Activated CD4-positive, alpha-beta T cell treated with anti-CD3 and anti-CD28 coated beads, Interleukin-2, amount 10 ng/mL, durations not matched to agents 7 days and 5 days (primary cell): ENCODE measurements around the gene FOXJ2. TPM values are rescaled to one million over a fixed set of nuclear protein-coding genes. Genes with fewer than 3 reads are reported as not detected.
"Not testable (repeated sequence)": the region's sequence is repeated elsewhere in the genome, so short reads cannot be mapped to it uniquely, and the experiment has no call there.

ENCODE experiments used
- CTCF ChIA-PET: fragments of 350-600 bp; sonication (Branson Sonifier 250); formaldehyde crosslinking; loops from one replicate; lab custom pipeline; 2021; ENCODE audit warnings: antibody characterized with exemption; lab: Charles Lee
- POLR2A ChIA-PET: fragments of 350-600 bp; sonication (Branson Sonifier 250); formaldehyde crosslinking; loops from one replicate; lab custom pipeline; 2021; ENCODE audit warnings: antibody characterized with exemption; lab: Charles Lee
- DNase-seq: peaks from one replicate; pipeline ENCODE4 v3.0.0-alpha.2; 2020
- H3K27ac Mint-ChIP-seq: one replicate; pipeline ENCODE4 v1.8.0; 2021; ENCODE audit warnings: mild to moderate bottlenecking, moderate library complexity, mixed read lengths
- H3K27me3 Mint-ChIP-seq: one replicate; pipeline ENCODE4 v1.8.0; 2021; ENCODE audit warnings: mixed read lengths
- H3K36me3 Mint-ChIP-seq: one replicate; pipeline ENCODE4 v1.8.0; 2021; ENCODE audit warnings: low read depth, mixed read lengths
- H3K4me1 Mint-ChIP-seq: one replicate; pipeline ENCODE4 v1.8.0; 2021; ENCODE audit warnings: mixed read lengths
- H3K4me3 Mint-ChIP-seq: one replicate; pipeline ENCODE4 v1.8.0; 2021; ENCODE audit warnings: mild to moderate bottlenecking, moderate library complexity, mixed read lengths
- H3K9me3 Mint-ChIP-seq: one replicate; pipeline ENCODE4 v1.8.0; 2021; ENCODE audit warnings: mixed read lengths
- total RNA-seq, 2 experiments: library from RNA; stranded (reverse); gene quantifications; one replicate each; pipeline ENCODE4 v1.2.3, GENCODE V29; 2021

Gene FOXJ2
- total RNA-seq, 2 experiments from 2014 or later, result 21.4 to 22.5 TPM

DNA sequence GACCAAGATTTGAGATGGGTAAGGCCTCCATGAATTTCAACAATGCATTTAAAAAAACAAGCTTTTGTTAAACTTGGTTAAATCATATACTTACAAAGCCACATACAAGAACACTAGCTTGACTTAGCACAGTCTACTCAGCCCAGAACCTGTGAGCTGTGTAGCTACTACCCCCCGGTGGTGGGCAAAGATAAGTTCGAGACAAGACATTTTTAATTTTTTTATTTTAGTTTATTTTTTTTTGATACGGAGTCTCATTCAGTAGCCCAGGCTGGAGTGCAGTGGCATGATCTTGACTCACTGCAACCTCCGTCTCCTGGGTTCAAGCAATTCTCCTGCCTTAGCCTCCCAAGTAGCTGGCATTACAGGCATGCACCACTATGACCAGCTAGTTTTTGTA, 45.9 kb downstream of the FOXJ2 start:
- ChIA-PET POLR2A (interaction anchor here (0.5 kb wide), 1 partner anchor 34 kb away, joined by 3 read pairs; no protein-coding TSS in a partner anchor), CTCF (interaction anchor here (0.6 to 3.3 kb wide), 19 partner anchors 9 to 113 kb away, joined by 3 to 38 read pairs (median 3); partner anchors contain the start of genes C3AR1 and FOXJ2)
- peaks cover 32% of the 10 kb centered on the region for H3K4me1 Mint-ChIP-seq
- no peaks in the 10 kb centered on the region for H3K27me3 Mint-ChIP-seq
- H3K27ac Mint-ChIP-seq, result no peak overlapping the region
- H3K9me3 Mint-ChIP-seq, result no peaks in the 10 kb centered on the region
- H3K36me3 Mint-ChIP-seq, result peaks cover 8% of the 10 kb centered on the region
- no peak overlapping the region for H3K4me3 Mint-ChIP-seq
- DNase-seq, result peak; percentile 67

DNA sequence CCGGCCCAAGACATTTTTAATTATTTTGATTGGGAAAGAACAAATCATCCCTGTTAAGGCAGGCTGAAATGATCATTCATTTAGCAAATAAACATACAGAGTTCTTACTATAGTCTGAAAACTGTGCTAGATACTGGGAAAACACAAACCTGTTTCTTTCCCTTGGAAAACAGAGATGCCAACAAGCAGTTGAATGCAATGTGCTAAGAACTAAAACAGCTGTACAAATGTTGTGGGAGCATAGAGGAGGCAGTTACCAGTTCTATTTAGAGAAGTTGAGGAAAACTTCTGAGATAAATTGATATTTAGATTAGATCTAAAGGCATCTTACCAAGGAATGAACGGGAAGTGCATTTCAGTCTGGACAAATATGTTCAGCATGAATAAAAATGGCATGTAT, 46.4 kb downstream of the FOXJ2 start:
- CTCF ChIA-PET, result interaction anchor here (0.6 to 3.3 kb wide), 16 partner anchors 9 to 982 kb away, joined by 3 to 38 read pairs (median 3); partner anchors contain the start of gene C3AR1

GRCh38 chr12:8080120-8080519, 47.6 kb downstream of the FOXJ2 start:
- POLR2A ChIA-PET, result no interaction called here
- Mint-ChIP-seq H3K36me3 (peaks cover 17% of the 10 kb centered on the region), H3K4me1 (peaks cover 46% of the 10 kb centered on the region), H3K27ac (peak overlapping the region; percentile 59), H3K27me3 (no peaks in the 10 kb centered on the region), H3K9me3 (no peaks in the 10 kb centered on the region), H3K4me3 (no peak overlapping the region)
- CTCF ChIA-PET, result no interaction called here
- DNase-seq, result no peak

More for the DNA sequence above, 46.4 kb downstream of the FOXJ2 start:
- POLR2A ChIA-PET, result no interaction called here
- no peak overlapping the region for H3K27ac Mint-ChIP-seq
- DNase-seq, result no peak
- H3K4me1 Mint-ChIP-seq, result peaks cover 37% of the 10 kb centered on the region
- H3K36me3 Mint-ChIP-seq, result peaks cover 9% of the 10 kb centered on the region
- H3K27me3 Mint-ChIP-seq, result no peaks in the 10 kb centered on the region
- H3K4me3 Mint-ChIP-seq, result no peak overlapping the region
- no peaks in the 10 kb centered on the region for H3K9me3 Mint-ChIP-seq

GRCh38 chr12:8081251-8081920, 48.9 kb downstream of the FOXJ2 start:
- peak; percentile 31 for DNase-seq
- no peaks in the 10 kb centered on the region for H3K27me3 Mint-ChIP-seq
- peaks cover 54% of the 10 kb centered on the region for H3K4me1 Mint-ChIP-seq
- H3K9me3 Mint-ChIP-seq, result no peaks in the 10 kb centered on the region
- ChIA-PET POLR2A (interaction anchor here (0.5 kb wide), 1 partner anchor 974 kb away, joined by 3 read pairs; no protein-coding TSS in a partner anchor), CTCF (no interaction called here)
- peak overlapping the region; percentile 99 for H3K27ac Mint-ChIP-seq
- peak overlapping the region; percentile 98 for H3K4me3 Mint-ChIP-seq
- peaks cover 24% of the 10 kb centered on the region for H3K36me3 Mint-ChIP-seq

DNA sequence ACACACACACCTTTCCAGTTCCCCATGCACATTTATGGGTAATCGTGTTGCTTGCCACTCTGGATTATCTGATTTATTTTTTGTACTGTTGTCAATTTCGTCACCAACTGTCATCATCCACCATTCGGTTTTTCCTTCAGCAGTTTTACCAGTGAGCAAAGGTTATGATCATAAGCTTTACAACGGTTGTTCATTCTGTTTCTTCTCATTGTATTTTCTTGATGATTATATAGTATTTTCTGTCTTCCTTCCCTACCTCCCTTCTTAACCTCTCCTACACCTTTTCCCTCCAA, 50.2 kb downstream of the FOXJ2 start:
- ChIA-PET POLR2A (no interaction called here), CTCF (interaction anchor here (1.2 to 1.5 kb wide), 2 partner anchors 37 to 149 kb away, joined by 3 to 4 read pairs; no protein-coding TSS in a partner anchor)
- DNase-seq, result no peak
- Mint-ChIP-seq H3K4me3 (peak overlapping the region; percentile 98), H3K27me3 (no peaks in the 10 kb centered on the region), H3K4me1 (peaks cover 60% of the 10 kb centered on the region), H3K27ac (peak overlapping the region; percentile 99), H3K9me3 (no peaks in the 10 kb centered on the region), H3K36me3 (peaks cover 27% of the 10 kb centered on the region)

GRCh38 chr12:8084351-8084750, 51.8 kb downstream of the FOXJ2 start:
- POLR2A ChIA-PET, H3K9me3 Mint-ChIP-seq, H3K27me3 Mint-ChIP-seq: not testable (repeated sequence)
- Mint-ChIP-seq H3K4me3 (peak overlapping the region; percentile 98), H3K4me1 (peaks cover 67% of the 10 kb centered on the region), H3K27ac (peak overlapping the region; percentile 99), H3K36me3 (peaks cover 35% of the 10 kb centered on the region)
- CTCF ChIA-PET, result interaction anchor here (0.7 to 1.5 kb wide), 2 partner anchors 39 to 144 kb away, joined by 3 to 5 read pairs; no protein-coding TSS in a partner anchor
- DNase-seq, result peak; percentile 12

GRCh38 chr12:8087666-8088065, 55.1 kb downstream of the FOXJ2 start:
- ChIA-PET CTCF (interaction anchor here (1.0 kb wide), 1 partner anchor 9 kb away, joined by 3 read pairs; no protein-coding TSS in a partner anchor), POLR2A (no interaction called here)
- Mint-ChIP-seq H3K4me1 (peaks cover 57% of the 10 kb centered on the region), H3K4me3 (peak overlapping the region; percentile 70), H3K27me3 (no peaks in the 10 kb centered on the region), H3K36me3 (peaks cover 59% of the 10 kb centered on the region), H3K27ac (peak overlapping the region; percentile 93), H3K9me3 (no peaks in the 10 kb centered on the region)
- DNase-seq, result no peak

DNA sequence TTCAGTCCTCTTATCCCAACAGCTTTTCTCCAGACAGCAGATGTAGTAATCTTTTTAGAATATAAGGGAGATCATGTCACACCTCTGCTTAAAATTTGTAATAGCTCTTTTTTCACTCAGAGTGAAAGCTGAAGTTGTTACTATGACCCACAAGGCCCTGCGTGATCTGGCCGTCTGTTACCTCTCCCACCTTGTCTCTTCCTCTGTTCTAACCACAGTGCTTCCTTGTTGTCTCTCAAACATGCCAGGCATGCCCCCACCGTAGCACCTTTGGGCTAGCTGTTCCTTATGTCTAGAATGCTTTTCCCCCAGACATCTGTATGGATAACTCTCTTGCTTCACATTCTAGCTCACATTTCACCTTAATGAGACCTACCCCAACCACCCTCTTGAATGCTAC, 56.1 kb downstream of the FOXJ2 start:
- peaks cover 52% of the 10 kb centered on the region for H3K4me1 Mint-ChIP-seq
- H3K27me3 Mint-ChIP-seq, result no peaks in the 10 kb centered on the region
- peaks cover 64% of the 10 kb centered on the region for H3K36me3 Mint-ChIP-seq
- CTCF ChIA-PET, result interaction anchor here (0.5 to 1.0 kb wide), 3 partner anchors 10 to 1085 kb away, joined by 3 to 5 read pairs (median 3); no protein-coding TSS in a partner anchor
- peak; percentile 53 for DNase-seq
- H3K9me3 Mint-ChIP-seq, result no peaks in the 10 kb centered on the region
- peak overlapping the region; percentile 93 for H3K27ac Mint-ChIP-seq
- peak overlapping the region; percentile 70 for H3K4me3 Mint-ChIP-seq
- POLR2A ChIA-PET, result no interaction called here

DNA sequence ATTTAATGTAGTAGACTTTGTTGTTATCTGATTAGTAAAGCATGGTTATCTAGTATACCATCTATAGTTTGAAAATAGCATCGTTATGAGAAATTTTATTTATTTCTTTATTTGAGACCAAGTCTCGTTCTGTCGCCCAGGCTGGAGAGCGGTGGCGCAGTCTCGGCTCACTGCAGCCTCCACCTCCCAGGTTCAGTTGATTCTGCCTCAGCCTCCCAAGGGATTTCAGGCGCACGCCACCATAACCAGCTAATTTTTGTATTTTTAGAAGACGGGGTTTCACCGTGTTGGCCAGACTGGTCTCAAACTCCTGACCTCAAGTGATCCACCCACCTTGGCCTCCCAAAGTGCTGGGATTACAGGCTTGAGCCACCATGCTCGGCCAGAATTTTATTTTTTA, 56.8 kb downstream of the FOXJ2 start:
- H3K27me3 Mint-ChIP-seq, H3K4me3 Mint-ChIP-seq, POLR2A ChIA-PET, H3K9me3 Mint-ChIP-seq, CTCF ChIA-PET, DNase-seq: not testable (repeated sequence)
- peaks cover 45% of the 10 kb centered on the region for H3K4me1 Mint-ChIP-seq
- H3K27ac Mint-ChIP-seq, result peak overlapping the region; percentile 93
- H3K36me3 Mint-ChIP-seq, result peaks cover 62% of the 10 kb centered on the region

DNA sequence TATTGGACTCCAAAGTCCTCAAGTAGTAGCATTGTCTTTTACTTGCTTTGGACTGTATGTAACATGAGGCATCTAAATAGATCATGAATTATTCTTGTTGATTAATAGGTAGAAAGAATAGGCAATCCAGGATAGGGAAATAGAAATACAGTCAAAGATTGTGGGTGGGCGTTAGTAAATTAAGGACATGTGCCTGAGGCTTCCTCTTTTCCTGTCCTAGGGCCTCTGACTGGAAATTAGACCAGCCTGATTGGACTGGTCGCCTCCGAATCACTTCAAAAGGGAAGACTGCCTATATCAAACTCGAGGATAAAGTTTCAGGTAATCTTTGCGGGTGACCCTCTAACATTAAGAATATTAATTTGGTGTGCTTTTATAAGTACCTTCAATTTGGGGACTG, 57.2 kb downstream of the FOXJ2 start:
- H3K27me3 Mint-ChIP-seq, result no peaks in the 10 kb centered on the region
- CTCF ChIA-PET, result no interaction called here
- POLR2A ChIA-PET, result no interaction called here
- no peak overlapping the region for H3K27ac Mint-ChIP-seq
- H3K36me3 Mint-ChIP-seq, result peaks cover 62% of the 10 kb centered on the region
- H3K4me1 Mint-ChIP-seq, result peaks cover 41% of the 10 kb centered on the region
- no peak overlapping the region for H3K4me3 Mint-ChIP-seq
- H3K9me3 Mint-ChIP-seq, result no peaks in the 10 kb centered on the region
- no peak for DNase-seq

DNA sequence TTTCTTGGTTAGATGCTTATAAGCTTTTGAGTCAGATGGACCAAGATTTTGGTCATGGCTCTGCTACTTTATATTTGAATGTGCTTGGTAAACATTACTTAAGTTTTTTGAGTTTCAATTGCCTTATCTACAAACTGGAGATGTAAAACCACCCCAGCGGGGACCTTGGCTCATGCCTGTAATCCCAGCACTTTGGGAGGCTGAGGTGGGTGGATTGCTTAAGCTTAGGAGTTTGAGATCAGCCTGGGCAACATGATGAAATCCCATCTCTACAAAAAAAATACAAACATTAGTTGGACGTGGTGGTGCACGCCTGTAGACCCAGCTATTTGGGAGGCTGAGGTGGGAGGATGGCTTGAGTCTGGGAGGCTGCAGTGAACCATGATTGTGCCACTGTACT, 60.8 kb downstream of the FOXJ2 start:
- Mint-ChIP-seq H3K27ac (no peak overlapping the region), H3K4me1 (peaks cover 24% of the 10 kb centered on the region), H3K27me3 (no peaks in the 10 kb centered on the region), H3K4me3 (no peak overlapping the region), H3K9me3 (no peaks in the 10 kb centered on the region), H3K36me3 (peaks cover 78% of the 10 kb centered on the region)
- POLR2A ChIA-PET, result no interaction called here
- CTCF ChIA-PET, result interaction anchor here (1.1 kb wide), 1 partner anchor 15 kb away, joined by 3 read pairs; no protein-coding TSS in a partner anchor
- DNase-seq, result no peak

DNA sequence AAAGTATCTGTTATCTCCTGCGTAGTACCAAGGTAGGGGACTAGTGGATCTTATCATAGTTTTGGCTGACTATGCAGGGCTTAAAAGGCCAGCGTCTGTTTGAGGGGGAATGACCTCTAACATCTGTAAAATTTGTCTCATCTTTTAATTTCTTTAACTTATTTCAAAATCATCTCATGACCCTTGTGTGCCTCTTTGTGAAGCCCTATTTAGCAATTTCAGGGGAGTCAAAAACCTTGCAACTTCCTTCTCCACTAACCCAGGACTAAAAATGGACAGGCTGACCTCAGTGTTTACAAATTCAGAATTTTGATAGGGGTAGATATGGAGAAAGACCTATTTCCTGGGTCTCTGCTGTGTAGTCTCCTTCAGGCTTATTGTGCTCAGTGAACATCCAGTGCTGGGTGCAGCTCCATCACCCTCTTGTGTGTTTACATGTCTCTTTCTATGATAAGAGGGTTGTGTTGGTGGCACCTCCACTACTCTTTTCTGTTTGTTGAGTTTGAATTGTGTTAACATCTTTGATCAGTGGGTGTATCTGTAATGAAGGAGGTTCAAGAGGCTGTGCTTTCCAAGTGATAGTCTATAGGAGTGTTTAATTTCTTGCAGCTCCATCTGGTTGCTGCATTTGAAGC, 63.9 kb downstream of the FOXJ2 start:
- CTCF ChIA-PET, result interaction anchor here (1.4 kb wide), 1 partner anchor 19 kb away, joined by 5 read pairs; no protein-coding TSS in a partner anchor
- no peaks in the 10 kb centered on the region for H3K27me3 Mint-ChIP-seq

GRCh38 chr12:8099235-8099634, 66.7 kb downstream of the FOXJ2 start:
- Mint-ChIP-seq H3K9me3 (no peaks in the 10 kb centered on the region), H3K4me1 (peaks cover 8% of the 10 kb centered on the region), H3K27ac (no peak overlapping the region), H3K27me3 (no peaks in the 10 kb centered on the region), H3K4me3 (no peak overlapping the region), H3K36me3 (peaks cover 58% of the 10 kb centered on the region)
- ChIA-PET CTCF (interaction anchor here (1.3 kb wide), 1 partner anchor 55 kb away, joined by 4 read pairs; no protein-coding TSS in a partner anchor), POLR2A (no interaction called here)
- no peak for DNase-seq

More for the DNA sequence above, 63.9 kb downstream of the FOXJ2 start:
- no peaks in the 10 kb centered on the region for H3K9me3 Mint-ChIP-seq
- H3K36me3 Mint-ChIP-seq, result peaks cover 73% of the 10 kb centered on the region
- no peak overlapping the region for H3K4me3 Mint-ChIP-seq
- POLR2A ChIA-PET, result no interaction called here
- H3K27ac Mint-ChIP-seq, result peak overlapping the region; percentile 5
- no peak for DNase-seq
- H3K4me1 Mint-ChIP-seq, result peaks cover 8% of the 10 kb centered on the region
